Measurements from ENCODE around the gene COCH. TPM values are rescaled to one million over a fixed set of nuclear protein-coding genes. Genes with fewer than 3 reads are reported as not detected.

Gene COCH
- total RNA-seq, 1 experiment from 2014 or later, result 1.4 TPM

GRCh38 chr14:30908826-30909225, 34.5 kb downstream of the COCH start:
- ChIA-PET CTCF (no interaction called here), POLR2A (ENCODE audit: unreplicated experiment) (interaction anchor here (0.7 kb wide), 1 partner anchor 511 kb away, joined by 5 read pairs; no protein-coding TSS in a partner anchor)
- no TSS peak for BruUV-seq (replicated peaks)
- no peaks in the 10 kb centered on the region for H3K4me1 ChIP-seq (replicated peaks; ENCODE audit: insufficient read depth)
- intact Hi-C loops (cut with micrococcal nuclease; ENCODE audit: unreplicated experiment), result no loop called here
- H3K79me2 ChIP-seq (ENCODE audit: low read depth), result no peaks in the 10 kb centered on the region
- H3K27me3 ChIP-seq (ENCODE audit: insufficient read depth, low read depth), result no peaks in the 10 kb centered on the region
- H3K36me3 ChIP-seq (ENCODE audit: low read depth), result peaks cover 6% of the 10 kb centered on the region; the same call in 1 of the 2 replicates
- H3K27ac ChIP-seq, result no peak overlapping the region
- no peak overlapping the region for H3K4me3 ChIP-seq
- DNase-seq, result no peak
- H3K9me3 ChIP-seq (ENCODE audit: insufficient read depth, low read depth), result no peaks in the 10 kb centered on the region
- no peak for TF ChIP-seq CTCF (conservative IDR thresholded peaks at IDR 0.05)
- TF ChIP-seq EZH2 (IDR thresholded peaks at IDR 0.05; ENCODE audit: low read depth), result no peak
- H2AFZ ChIP-seq, result no peak overlapping the region
- no peak overlapping the region for H3K4me2 ChIP-seq
- H3K9me2 ChIP-seq (ENCODE audit: insufficient read depth), result no peaks in the 10 kb centered on the region
- H3F3A ChIP-seq (ENCODE audit: insufficient read depth, low read depth), result no peaks in the 10 kb centered on the region
- H4K20me1 ChIP-seq (ENCODE audit: insufficient read depth), result no peaks in the 10 kb centered on the region

- no peak for TF ChIP-seq CTCF (conservative IDR thresholded peaks at IDR 0.05)
- TF ChIP-seq EZH2 (IDR thresholded peaks at IDR 0.05; ENCODE audit: low read depth), result no peak
- Histone ChIP-seq H3K4me1 (replicated peaks; ENCODE audit: insufficient read depth) (no peaks in the 10 kb centered on the region), H2AFZ (no peak overlapping the region), H3K9me2 (ENCODE audit: insufficient read depth) (no peaks in the 10 kb centered on the region), H3K4me3 (no peak overlapping the region), H3K4me2 (no peak overlapping the region), H3F3A (ENCODE audit: insufficient read depth, low read depth) (no peaks in the 10 kb centered on the region), H3K27me3 (ENCODE audit: insufficient read depth, low read depth) (no peaks in the 10 kb centered on the region), H3K79me2 (ENCODE audit: low read depth) (no peaks in the 10 kb centered on the region), H3K36me3 (ENCODE audit: low read depth) (no peaks in the 10 kb centered on the region), H3K9me3 (ENCODE audit: insufficient read depth, low read depth) (no peaks in the 10 kb centered on the region), H3K27ac (no peak overlapping the region), H4K20me1 (ENCODE audit: insufficient read depth) (no peaks in the 10 kb centered on the region)
- ChIA-PET POLR2A (ENCODE audit: unreplicated experiment) (no interaction called here), CTCF (interaction anchor here (0.6 kb wide), 1 partner anchor 680 kb away, joined by 3 read pairs; no protein-coding TSS in a partner anchor)
- intact Hi-C loops (cut with micrococcal nuclease; ENCODE audit: unreplicated experiment), result no loop called here
- no TSS peak for BruUV-seq (replicated peaks)
- DNase-seq, result no peak
These were observed 40.5 kb downstream of the COCH start for GRCh38 chr14:30914812-30915211.

- no TSS peak for BruUV-seq (replicated peaks)
- TF ChIP-seq CTCF (conservative IDR thresholded peaks at IDR 0.05) (no peak), EZH2 (IDR thresholded peaks at IDR 0.05; ENCODE audit: low read depth) (no peak)
- no peaks in the 10 kb centered on the region for H4K20me1 ChIP-seq (ENCODE audit: insufficient read depth)
- H3K9me3 ChIP-seq (ENCODE audit: insufficient read depth, low read depth), result no peaks in the 10 kb centered on the region
- H3K79me2 ChIP-seq (ENCODE audit: low read depth), result no peaks in the 10 kb centered on the region
- H3F3A ChIP-seq (ENCODE audit: insufficient read depth, low read depth), result no peaks in the 10 kb centered on the region
- no peak overlapping the region for H3K4me3 ChIP-seq
- no peaks in the 10 kb centered on the region for H3K36me3 ChIP-seq (ENCODE audit: low read depth)
- no peak overlapping the region for H3K4me2 ChIP-seq
- H2AFZ ChIP-seq, result no peak overlapping the region
- DNase-seq, result no peak
- no peaks in the 10 kb centered on the region for H3K27me3 ChIP-seq (ENCODE audit: insufficient read depth, low read depth)
- POLR2A ChIA-PET (ENCODE audit: unreplicated experiment), result no interaction called here
- no peaks in the 10 kb centered on the region for H3K4me1 ChIP-seq (replicated peaks; ENCODE audit: insufficient read depth)
- H3K27ac ChIP-seq, result no peak overlapping the region
- CTCF ChIA-PET, result no interaction called here
- H3K9me2 ChIP-seq (ENCODE audit: insufficient read depth), result no peaks in the 10 kb centered on the region
- intact Hi-C loops (cut with micrococcal nuclease; ENCODE audit: unreplicated experiment), result no loop called here
These were observed 41.2 kb downstream of the COCH start for GRCh38 chr14:30915596-30915995.
